Lung (tissue), 12 donors: ENCODE measurements around the gene RBM39. TPM values are rescaled to one million over a fixed set of nuclear protein-coding genes. Genes with fewer than 3 reads are reported as not detected.

Experiments used
- ATAC-seq: fragments of 200-7000 bp; cut with Tn5 transposase; one replicate; pipeline ENCODE4 v1.9.1; 2020; ENCODE audit warnings: moderate number of reproducible peaks; ENCODE audit not compliant: insufficient read depth, low FRiP score
- DNase-seq, 3 donors: peaks; one replicate each; pipeline ENCODE4 v3.0.0-alpha.2; 2013 to 2017
- H3K27ac ChIP-seq, 2 donors: one replicate each; pipeline ENCODE4 v1.5.1; 2013; ENCODE audit warnings: mild to moderate bottlenecking in 2 of 2, moderate library complexity in 2 of 2, control low read depth in 1 of 2, inconsistent platforms in 1 of 2, low read depth in 1 of 2, low read length in 1 of 2
- H3K27me3 ChIP-seq, 3 donors: one replicate each; pipeline ENCODE4 v1.5.1; 2013; ENCODE audit warnings: low read length in 2 of 3; ENCODE audit not compliant: control insufficient read depth in 3 of 3, insufficient read depth in 3 of 3
- H3K36me3 ChIP-seq, 4 donors: one replicate each; pipeline ENCODE4 v1.5.1; 2013; ENCODE audit warnings: low read length in 4 of 4, mild to moderate bottlenecking in 1 of 4, moderate library complexity in 1 of 4; ENCODE audit not compliant: control insufficient read depth in 4 of 4, insufficient read depth in 4 of 4
- H3K4me1 ChIP-seq, 5 donors: one replicate each; pipeline ENCODE4 v1.5.1; 2013; ENCODE audit warnings: low read length in 5 of 5, mild to moderate bottlenecking in 2 of 5, moderate library complexity in 1 of 5; ENCODE audit not compliant: control insufficient read depth in 5 of 5, insufficient read depth in 5 of 5
- H3K4me3 ChIP-seq: one replicate; pipeline ENCODE4 v1.5.1; 2013; ENCODE audit warnings: mild to moderate bottlenecking, control low read depth, moderate library complexity
- H3K9ac ChIP-seq, 2 donors: one replicate each; pipeline ENCODE4 v1.5.1; 2013; ENCODE audit warnings: low read length in 2 of 2, control low read depth in 1 of 2; ENCODE audit not compliant: insufficient read depth in 1 of 2
- H3K9me3 ChIP-seq, 4 donors: one replicate each; pipeline ENCODE4 v1.5.1; 2013; ENCODE audit warnings: low read length in 3 of 4, mild to moderate bottlenecking in 1 of 4, moderate library complexity in 1 of 4; ENCODE audit not compliant: control insufficient read depth in 4 of 4, insufficient read depth in 3 of 4
- CTCF ChIP-seq: IDR thresholded peaks from 2 replicates; pipeline ENCODE4 v1.5.1; 2012; ENCODE audit warnings: mild to moderate bottlenecking; ENCODE audit errors: control extremely low read depth, extremely low read depth
- WGBS, 2 donors: extraction: QIAGEN DNeasy Blood & Tissue Kit; methylation state at CpG; one replicate each; pipeline ENCODE4 v1.1.7; 2013; 5-methylcytosine and 5-hydroxymethylcytosine counted together
- polyA plus RNA-seq, 2 donors: library from polyadenylated mRNA; stranded (reverse); fragments of 200-250 nt; gene quantifications; one replicate each; pipeline ENCODE4 v1.2.1, GENCODE V29; 2013
- total RNA-seq, 2 donors: library from RNA; depleted of rRNA in 1 of 2; stranded (reverse); fragments of >200 nt in 1 of 2; gene quantifications; one replicate each; pipeline ENCODE4 v1.2.1, GENCODE V29; 2014 to 2021
- donor health status: control.
- donor health status: control.
- donor health status: Bipolar disorder and iron deficiency.
- donor health status: healthy.
- donor health status: DM: yes; HTN: yes; CAD: no.

Gene RBM39
- total and polyA plus RNA-seq, 4 donors, result 162 to 689 (median 356) TPM

GRCh38 chr20:35738410-35739179, 3.5 kb downstream of the RBM39 start:
- Histone ChIP-seq H3K4me1 (peaks cover 3 to 34% (median 12%) of the 10 kb centered on the region in 5 donors), H3K36me3 (peaks cover 19 to 57% (median 44%) of the 10 kb centered on the region in 4 donors)
- ATAC-seq, result no peak

GRCh38 chr20:35737865-35738333, 4.2 kb downstream of the RBM39 start:
- Histone ChIP-seq H3K9me3 (no peaks in the 10 kb centered on the region), H3K36me3 (peaks cover 23 to 62% (median 47%) of the 10 kb centered on the region in 4 donors), H3K4me3 (no peak overlapping the region), H3K4me1 (peaks cover 4 to 27% (median 12%) of the 10 kb centered on the region in 5 donors), H3K27me3 (no peaks in the 10 kb centered on the region), H3K27ac (no peak overlapping the region), H3K9ac (no peak overlapping the region)
- no peak for TF ChIP-seq CTCF
- 94 to 97% methylated on average over 14 to 15 of the region's 15 CpGs for WGBS, 2 donors
- no peak for ATAC-seq
- DNase-seq, result no peak

More at GRCh38 chr20:35738410-35739179, 3.5 kb downstream of the RBM39 start:
- H3K27me3 ChIP-seq, result no peaks in the 10 kb centered on the region
- TF ChIP-seq CTCF, result no peak
- no peak for DNase-seq
- H3K27ac ChIP-seq, result no peak overlapping the region
- WGBS, 2 donors, result 56 to 71% methylated on average over 4 of the region's 4 CpGs
- no peak overlapping the region for H3K9ac ChIP-seq
- no peak overlapping the region for H3K4me3 ChIP-seq
- no peaks in the 10 kb centered on the region for H3K9me3 ChIP-seq

DNA sequence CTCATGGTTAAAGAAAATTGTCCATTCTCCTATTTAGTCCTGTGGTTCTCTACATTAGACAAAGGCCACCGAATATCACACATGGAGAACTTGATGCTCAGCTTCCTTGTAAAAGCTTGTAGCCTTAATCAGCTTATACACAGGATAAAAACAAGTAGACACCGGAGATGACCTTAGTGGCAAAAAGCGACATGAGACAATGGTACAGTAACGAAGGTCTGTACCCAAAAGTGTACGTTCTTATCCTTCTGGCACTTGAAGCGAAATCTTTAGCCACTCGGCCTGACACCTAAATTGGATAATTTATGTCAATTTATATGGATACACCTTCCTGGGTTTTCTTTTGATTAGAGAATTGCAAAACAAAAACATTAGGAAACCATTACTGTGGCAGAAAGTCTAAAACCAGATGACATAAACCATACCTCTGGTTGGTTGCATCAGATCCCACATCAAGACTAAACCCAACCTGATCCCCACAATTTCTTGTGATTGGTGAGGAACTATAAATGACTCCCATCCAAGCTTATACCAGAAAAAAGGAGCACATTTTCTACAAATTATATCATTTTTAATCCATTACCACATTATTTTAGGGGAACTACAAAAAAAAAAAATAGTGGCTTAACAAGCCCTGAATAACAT, 6.1 kb downstream of the RBM39 start:
- WGBS, 2 donors, result 54 to 68% methylated on average over 7 of the region's 7 CpGs
- no peak for DNase-seq

More for the DNA sequence above, 6.1 kb downstream of the RBM39 start:
- H3K4me1 ChIP-seq, result peaks cover 4 to 28% (median 12%) of the 10 kb centered on the region in 5 donors
- H3K27ac ChIP-seq, result peak overlapping the region in 1 of 2 donors; percentile 33
- no peak for ATAC-seq
- no peak overlapping the region for H3K4me3 ChIP-seq
- peaks cover 28 to 75% (median 52%) of the 10 kb centered on the region in 4 donors for H3K36me3 ChIP-seq
- no peak overlapping the region for H3K9ac ChIP-seq
- H3K9me3 ChIP-seq, result no peaks in the 10 kb centered on the region
- H3K27me3 ChIP-seq, result no peaks in the 10 kb centered on the region
- TF ChIP-seq CTCF, result no peak
